ENCODE measurements around the gene RCN1.

Gene RCN1

GRCh38 chr11:32148895-32149294, 58.0 kb downstream of the RCN1 start:
- H3K4me3 ChIP-seq (ENCODE audit: low read length), result no peak overlapping the region
- H3K9ac ChIP-seq (ENCODE audit: low read length), result no peak overlapping the region
- no peaks in the 10 kb centered on the region for H3K36me3 ChIP-seq (ENCODE audit: control insufficient read depth, insufficient read depth, low read length)
- H3K9me3 ChIP-seq (ENCODE audit: control insufficient read depth, low read length), result no peaks in the 10 kb centered on the region
- peaks cover 4% of the 10 kb centered on the region for H3K27me3 ChIP-seq (ENCODE audit: control insufficient read depth, insufficient read depth, low read length)
- no peaks in the 10 kb centered on the region for H3K4me1 ChIP-seq (ENCODE audit: control insufficient read depth, insufficient read depth, low read length)

GRCh38 chr11:32149748-32150147, 58.9 kb downstream of the RCN1 start:
- Histone ChIP-seq H3K36me3 (ENCODE audit: control insufficient read depth, insufficient read depth, low read length) (no peaks in the 10 kb centered on the region), H3K27me3 (ENCODE audit: control insufficient read depth, insufficient read depth, low read length) (peaks cover 3% of the 10 kb centered on the region), H3K4me3 (ENCODE audit: low read length) (no peak overlapping the region), H3K4me1 (ENCODE audit: control insufficient read depth, insufficient read depth, low read length) (no peaks in the 10 kb centered on the region), H3K9ac (ENCODE audit: low read length) (no peak overlapping the region), H3K9me3 (ENCODE audit: control insufficient read depth, low read length) (no peaks in the 10 kb centered on the region)

- Histone ChIP-seq H3K4me1 (ENCODE audit: control insufficient read depth, insufficient read depth, low read length) (no peaks in the 10 kb centered on the region), H3K36me3 (ENCODE audit: control insufficient read depth, insufficient read depth, low read length) (no peaks in the 10 kb centered on the region), H3K9me3 (ENCODE audit: control insufficient read depth, low read length) (no peaks in the 10 kb centered on the region), H3K4me3 (ENCODE audit: low read length) (no peak overlapping the region), H3K9ac (ENCODE audit: low read length) (no peak overlapping the region), H3K27me3 (ENCODE audit: control insufficient read depth, insufficient read depth, low read length) (no peaks in the 10 kb centered on the region)
These were observed 60.2 kb downstream of the RCN1 start for GRCh38 chr11:32151027-32151426.

GRCh38 chr11:32152216-32152615, 61.3 kb downstream of the RCN1 start:
- H3K4me3 ChIP-seq (ENCODE audit: low read length), result no peak overlapping the region
- H3K27me3 ChIP-seq (ENCODE audit: control insufficient read depth, insufficient read depth, low read length), result no peaks in the 10 kb centered on the region
- no peaks in the 10 kb centered on the region for H3K36me3 ChIP-seq (ENCODE audit: control insufficient read depth, insufficient read depth, low read length)
- no peak overlapping the region for H3K9ac ChIP-seq (ENCODE audit: low read length)
- no peaks in the 10 kb centered on the region for H3K9me3 ChIP-seq (ENCODE audit: control insufficient read depth, low read length)
- H3K4me1 ChIP-seq (ENCODE audit: control insufficient read depth, insufficient read depth, low read length), result no peaks in the 10 kb centered on the region

- H3K4me1 ChIP-seq (ENCODE audit: control insufficient read depth, insufficient read depth, low read length), result no peaks in the 10 kb centered on the region
- no peaks in the 10 kb centered on the region for H3K36me3 ChIP-seq (ENCODE audit: control insufficient read depth, insufficient read depth, low read length)
- no peak overlapping the region for H3K9ac ChIP-seq (ENCODE audit: low read length)
- H3K4me3 ChIP-seq (ENCODE audit: low read length), result no peak overlapping the region
- no peaks in the 10 kb centered on the region for H3K27me3 ChIP-seq (ENCODE audit: control insufficient read depth, insufficient read depth, low read length)
- no peaks in the 10 kb centered on the region for H3K9me3 ChIP-seq (ENCODE audit: control insufficient read depth, low read length)
These were observed 61.9 kb downstream of the RCN1 start for GRCh38 chr11:32152821-32153220.

- no peak overlapping the region for H3K9ac ChIP-seq (ENCODE audit: low read length)
- no peak overlapping the region for H3K4me3 ChIP-seq (ENCODE audit: low read length)
- H3K36me3 ChIP-seq (ENCODE audit: control insufficient read depth, insufficient read depth, low read length), result no peaks in the 10 kb centered on the region
- H3K27me3 ChIP-seq (ENCODE audit: control insufficient read depth, insufficient read depth, low read length), result no peaks in the 10 kb centered on the region
- no peaks in the 10 kb centered on the region for H3K4me1 ChIP-seq (ENCODE audit: control insufficient read depth, insufficient read depth, low read length)
- H3K9me3 ChIP-seq (ENCODE audit: control insufficient read depth, low read length), result no peaks in the 10 kb centered on the region
These were observed 62.9 kb downstream of the RCN1 start for GRCh38 chr11:32153747-32154146.

- H3K9ac ChIP-seq (ENCODE audit: low read length), result no peak overlapping the region
- no peaks in the 10 kb centered on the region for H3K27me3 ChIP-seq (ENCODE audit: control insufficient read depth, insufficient read depth, low read length)
- H3K4me3 ChIP-seq (ENCODE audit: low read length), result no peak overlapping the region
- no peaks in the 10 kb centered on the region for H3K4me1 ChIP-seq (ENCODE audit: control insufficient read depth, insufficient read depth, low read length)
- no peaks in the 10 kb centered on the region for H3K9me3 ChIP-seq (ENCODE audit: control insufficient read depth, low read length)
- no peaks in the 10 kb centered on the region for H3K36me3 ChIP-seq (ENCODE audit: control insufficient read depth, insufficient read depth, low read length)
These were observed 63.4 kb downstream of the RCN1 start for GRCh38 chr11:32154275-32154674.
